G401.6 (cell line): ENCODE data around the gene TTC12.

Experiments
- FAIRE-seq: peaks from 2 replicates; lab custom pipeline; 2012; peaks lifted over from hg19 to GRCh38; lab: Jason Lieb, UNC

Gene TTC12

DNA sequence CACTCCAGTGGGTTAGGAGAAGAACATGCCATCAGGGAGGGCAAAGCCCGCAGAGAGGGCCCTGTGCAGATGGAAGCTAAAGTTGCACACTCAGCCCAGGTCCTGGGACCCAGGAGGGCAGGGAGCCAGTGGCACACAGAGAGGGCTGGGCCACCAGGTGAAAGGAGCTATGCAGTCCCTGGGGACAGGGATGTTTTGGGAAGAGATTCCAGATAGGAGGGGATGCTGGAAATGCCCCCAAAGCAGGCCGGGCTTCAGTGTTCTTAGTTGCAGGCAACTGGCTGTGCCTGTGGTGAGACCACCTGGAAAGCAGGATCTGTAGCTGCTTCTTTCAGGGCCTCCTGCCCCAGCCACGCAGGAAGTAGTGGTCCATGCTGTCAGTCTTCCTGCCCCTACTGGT lies 92.8 kb downstream of the TTC12 start:
- FAIRE-seq = no peak

DNA sequence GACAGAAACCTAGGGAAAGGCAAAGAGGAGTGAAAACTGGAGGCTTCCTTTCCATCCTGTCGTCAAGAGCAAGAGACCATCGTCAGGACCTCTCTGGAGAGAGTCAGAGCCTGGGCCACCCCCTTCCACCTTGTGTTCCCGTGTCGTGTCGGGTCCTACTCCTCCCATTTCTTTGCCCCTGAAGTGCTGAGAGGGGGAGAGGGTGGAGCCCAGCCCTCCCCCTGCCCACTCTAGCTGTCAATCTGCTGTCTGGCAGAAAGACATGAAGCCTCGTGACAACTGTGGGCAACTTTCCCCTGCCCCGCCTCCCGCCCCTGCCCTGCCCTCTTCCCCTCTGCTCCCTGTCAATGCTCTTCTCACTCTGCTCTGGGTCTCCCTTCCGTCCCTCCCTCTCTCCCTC lies 93.8 kb downstream of the TTC12 start:
- no peak for FAIRE-seq

DNA sequence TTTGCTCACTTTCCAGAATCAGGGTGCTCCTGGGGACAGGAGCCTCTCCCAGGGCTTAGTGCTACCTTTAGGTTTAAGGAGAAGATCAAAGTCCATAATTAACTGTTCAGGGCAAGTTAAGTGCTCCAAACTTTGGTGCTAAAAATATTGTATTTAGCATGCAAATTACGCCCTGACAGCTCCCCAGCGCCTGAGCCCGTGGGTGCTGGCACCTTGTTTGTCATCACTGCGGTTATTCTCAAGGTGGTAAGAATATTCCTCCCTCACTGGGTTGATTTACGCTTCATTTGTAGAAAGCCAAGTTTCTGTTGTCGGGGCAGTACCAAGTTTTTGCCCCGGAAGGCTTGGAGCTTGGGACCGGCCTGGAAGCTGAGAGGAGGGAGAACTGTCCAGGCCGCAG lies 94.5 kb downstream of the TTC12 start:
- no peak for FAIRE-seq

DNA sequence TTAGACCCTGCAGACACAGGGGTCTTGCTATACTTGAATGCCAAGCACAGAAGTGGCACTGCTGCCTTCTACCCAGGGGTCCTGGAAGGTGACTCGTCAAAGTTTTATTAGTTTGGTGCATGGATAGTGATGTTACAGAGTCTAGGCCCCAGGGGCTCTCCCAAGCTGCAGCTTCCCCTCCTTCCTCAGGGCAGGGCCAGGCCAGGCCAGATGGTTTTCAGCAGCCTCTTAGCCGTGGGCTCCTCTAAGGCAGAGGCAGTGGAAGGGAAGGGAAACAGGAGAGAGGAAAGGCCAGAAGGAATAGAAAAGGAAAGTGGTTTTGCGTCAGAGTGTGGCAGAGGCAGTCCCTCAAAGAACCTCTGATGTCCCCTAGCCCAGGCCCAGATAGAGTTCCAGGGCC lies 95.1 kb downstream of the TTC12 start:
- FAIRE-seq = no peak

DNA sequence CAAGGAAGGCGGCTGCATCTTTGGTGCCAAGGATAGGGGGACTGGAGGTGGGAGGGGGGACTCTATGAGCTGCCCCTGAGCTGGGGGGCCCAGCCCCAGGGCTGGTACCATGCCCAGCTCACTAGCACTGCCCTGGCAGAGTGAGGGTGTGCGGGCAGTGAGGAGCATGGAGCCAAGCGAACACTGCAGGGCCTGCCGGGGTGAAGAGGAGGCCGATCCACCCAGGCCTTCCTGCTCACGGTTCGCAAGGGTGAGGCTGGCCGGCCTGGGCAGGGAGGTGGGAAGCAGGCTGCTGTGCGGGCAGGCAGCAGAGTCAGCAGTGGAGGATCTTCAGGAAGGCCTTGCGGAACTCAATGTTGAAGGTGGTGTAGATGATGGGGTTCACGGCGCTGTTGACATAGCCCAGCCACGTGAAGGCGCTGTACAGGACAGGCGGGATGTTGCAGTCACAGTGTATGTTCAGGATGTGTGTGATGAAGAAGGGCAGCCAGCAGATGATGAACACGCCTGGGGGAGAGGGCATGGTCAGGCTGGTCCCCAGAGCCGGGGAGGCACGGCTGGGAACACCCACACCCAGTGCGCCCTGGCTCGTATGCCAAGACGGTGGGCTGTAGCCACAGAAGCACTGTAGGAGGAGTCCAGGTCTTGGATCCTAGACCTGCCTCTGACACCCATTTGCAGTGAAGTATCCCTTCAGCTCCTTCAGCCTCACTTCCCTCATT lies 96.2 kb downstream of the TTC12 start:
- FAIRE-seq = no peak

DNA sequence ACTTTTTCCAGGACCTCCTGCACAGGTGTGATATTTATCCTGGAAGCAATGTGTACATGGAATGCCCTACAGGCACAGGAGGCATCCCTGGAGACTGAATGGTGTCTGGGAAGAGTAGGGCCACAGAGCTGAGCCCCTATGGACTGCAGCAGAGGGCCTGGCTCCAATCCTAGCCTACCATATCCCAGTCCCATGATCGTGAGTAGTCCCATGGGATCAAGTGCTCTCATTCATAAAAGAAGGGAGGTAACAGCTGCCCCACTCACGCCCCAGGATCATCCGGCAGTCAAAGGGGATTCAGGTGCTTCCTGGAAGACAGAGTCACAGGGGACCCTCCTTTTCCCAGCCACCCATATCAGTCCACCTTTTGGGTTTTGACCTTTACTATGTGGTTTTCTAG lies 97.2 kb downstream of the TTC12 start:
- FAIRE-seq = no peak

DNA sequence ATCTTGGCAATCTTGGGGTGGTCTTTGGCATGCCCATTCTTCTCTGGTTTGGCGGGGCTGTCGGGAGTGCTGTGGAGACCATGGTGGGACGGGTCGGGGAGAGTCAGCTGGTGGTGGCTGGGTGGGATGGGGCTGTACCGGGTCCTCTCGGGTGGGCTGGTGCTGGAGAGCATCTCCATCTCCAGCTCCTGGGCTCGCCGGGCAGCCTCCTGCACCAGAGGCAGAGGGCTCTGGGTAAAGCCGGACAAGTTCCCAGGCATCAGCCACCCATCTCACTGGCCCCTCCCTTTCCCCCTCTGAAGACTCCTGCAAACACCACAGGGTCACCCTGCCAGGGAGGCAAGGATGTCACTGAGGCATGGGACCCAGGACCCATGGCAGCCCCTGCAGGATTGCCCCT lies 98.3 kb downstream of the TTC12 start:
- no peak for FAIRE-seq

DNA sequence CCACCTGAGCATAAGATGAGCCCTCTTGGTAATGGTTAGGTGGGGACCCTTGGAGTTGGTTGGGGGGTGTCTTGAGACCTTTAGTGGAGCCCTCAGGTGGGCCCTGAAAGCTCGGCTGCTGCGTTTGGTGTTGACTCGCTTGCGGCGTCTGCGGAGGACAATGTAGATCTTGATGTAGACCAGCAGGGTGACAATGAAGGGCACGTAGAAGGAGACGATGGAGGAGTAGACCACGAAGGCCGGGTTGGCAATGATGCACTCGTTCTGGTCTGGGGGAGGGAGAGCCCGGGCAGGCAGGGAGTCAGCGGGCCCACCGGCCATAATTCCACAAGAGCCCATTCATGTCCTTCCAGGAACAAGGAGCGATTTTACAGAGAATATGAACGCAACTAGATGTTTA lies 101.0 kb downstream of the TTC12 start:
- no peak for FAIRE-seq
